HG02623 (cell line): ENCODE results near the gene SLC66A1.
A peak's percentile ranks its signal among the peaks of the same experiment; 100 is the strongest.
"Not testable (repeated sequence)": the region's sequence is repeated elsewhere in the genome, so short reads cannot be mapped to it uniquely, and the experiment has no call there.

Experiments
- ATAC-seq: cut with Tn5 transposase; IDR thresholded peaks from one replicate; pipeline ENCODE4 v1.9.1; 2021; ENCODE audit warnings: moderate library complexity; ENCODE audit not compliant: unreplicated experiment

SLC66A1 gene

GRCh38 chr1:19311931-19312781, at the start of gene SLC66A1, which contains the start of gene AKR7A2:
Gene SLC66A1, plus strand, starts transcription at chr1:19312326. Its CDS starts 5,352 bp downstream, at chr1:19317678.
Gene AKR7A2, minus strand, starts transcription at chr1:19312144. Its CDS starts 20 bp downstream, at chr1:19312124.
- ATAC-seq = peak; percentile 72

GRCh38 chr1:19262744-19263143, 49.4 kb upstream of the SLC66A1 start:
- ATAC-seq = no peak

GRCh38 chr1:19268445-19268844, 43.7 kb upstream of the SLC66A1 start:
- ATAC-seq = no peak

- ATAC-seq = not testable (repeated sequence)
Observed at GRCh38 chr1:19269427-19270342, 42.4 kb upstream of the SLC66A1 start.

GRCh38 chr1:19270343-19270730, 41.8 kb upstream of the SLC66A1 start:
- ATAC-seq = not testable (repeated sequence)

GRCh38 chr1:19272064-19272463, 40.1 kb upstream of the SLC66A1 start:
- ATAC-seq = no peak

- ATAC-seq = no peak
Observed at GRCh38 chr1:19273106-19273843, 38.9 kb upstream of the SLC66A1 start.

GRCh38 chr1:19273844-19274531, 38.1 kb upstream of the SLC66A1 start:
- ATAC-seq = not testable (repeated sequence)

GRCh38 chr1:19274636-19275035, 37.5 kb upstream of the SLC66A1 start:
- no peak for ATAC-seq

- ATAC-seq = no peak
Observed at GRCh38 chr1:19283891-19284290, 28.2 kb upstream of the SLC66A1 start.

GRCh38 chr1:19284881-19285280, 27.2 kb upstream of the SLC66A1 start:
- no peak for ATAC-seq

GRCh38 chr1:19285366-19285765, 26.8 kb upstream of the SLC66A1 start:
- ATAC-seq = not testable (repeated sequence)

GRCh38 chr1:19285807-19286206, 26.3 kb upstream of the SLC66A1 start:
- ATAC-seq = not testable (repeated sequence)

- ATAC-seq = no peak
Observed at GRCh38 chr1:19287436-19288185, 24.5 kb upstream of the SLC66A1 start.

GRCh38 chr1:19288324-19289241, 23.5 kb upstream of the SLC66A1 start, which contains the start of gene AKR7A3:
Gene AKR7A3, minus strand, starts transcription at chr1:19288770. Its CDS starts 61 bp downstream, at chr1:19288709.
- not testable (repeated sequence) for ATAC-seq

GRCh38 chr1:19289244-19289643, 22.9 kb upstream of the SLC66A1 start:
- no peak for ATAC-seq

GRCh38 chr1:19294638-19295037, 17.5 kb upstream of the SLC66A1 start:
- ATAC-seq = no peak

- no peak for ATAC-seq
Observed at GRCh38 chr1:19300211-19300610, 11.9 kb upstream of the SLC66A1 start.
